Measurements from ENCODE around the gene ALOX5.

The ALOX5 gene

DNA sequence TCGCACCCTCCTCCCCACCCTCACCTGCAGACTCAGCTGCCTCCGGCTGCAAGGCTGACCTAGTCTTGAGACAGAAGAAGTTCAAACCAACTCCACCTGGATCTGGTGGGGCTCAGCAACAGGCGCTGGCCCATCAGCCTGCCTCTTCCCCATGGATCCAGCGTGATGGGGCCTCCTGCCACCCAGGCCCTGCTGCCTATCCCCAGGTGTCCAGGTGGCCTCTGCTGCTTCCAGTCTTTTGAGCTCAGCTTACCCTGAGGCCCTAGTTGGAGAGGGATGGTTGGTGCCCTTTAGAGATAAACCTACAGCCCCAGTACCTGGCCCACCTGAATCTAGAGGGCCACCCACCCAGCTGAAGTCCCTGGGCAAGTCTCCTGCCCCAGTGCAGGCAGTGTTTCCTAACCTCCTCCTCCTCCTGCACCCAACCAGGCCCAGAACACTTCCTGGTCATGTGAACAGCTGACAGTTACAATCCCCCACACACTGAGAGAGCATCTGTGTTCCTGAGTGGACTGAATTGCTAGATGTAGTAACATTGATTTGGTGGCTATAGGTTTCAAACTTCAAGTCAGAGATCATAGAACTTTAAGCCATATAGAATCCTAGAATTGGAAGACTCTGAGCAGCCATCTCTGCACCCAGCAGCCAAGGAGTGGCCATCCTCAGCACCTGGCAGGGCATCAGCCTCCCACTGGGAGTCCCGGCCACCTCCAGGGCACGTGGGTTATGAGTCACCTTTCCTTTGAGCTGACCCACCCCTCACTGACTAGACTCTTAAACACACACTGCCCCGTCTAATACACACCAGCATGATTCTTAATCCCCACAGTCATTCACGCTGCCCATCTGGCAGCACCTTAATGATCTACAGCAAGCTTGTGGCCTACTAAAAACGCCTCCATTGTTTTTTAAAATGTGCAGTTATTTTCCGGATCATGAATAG is 51.9 kb downstream of the ALOX5 start:
- peak in 1 of 5 donors; percentile 20 for DNase-seq

DNA sequence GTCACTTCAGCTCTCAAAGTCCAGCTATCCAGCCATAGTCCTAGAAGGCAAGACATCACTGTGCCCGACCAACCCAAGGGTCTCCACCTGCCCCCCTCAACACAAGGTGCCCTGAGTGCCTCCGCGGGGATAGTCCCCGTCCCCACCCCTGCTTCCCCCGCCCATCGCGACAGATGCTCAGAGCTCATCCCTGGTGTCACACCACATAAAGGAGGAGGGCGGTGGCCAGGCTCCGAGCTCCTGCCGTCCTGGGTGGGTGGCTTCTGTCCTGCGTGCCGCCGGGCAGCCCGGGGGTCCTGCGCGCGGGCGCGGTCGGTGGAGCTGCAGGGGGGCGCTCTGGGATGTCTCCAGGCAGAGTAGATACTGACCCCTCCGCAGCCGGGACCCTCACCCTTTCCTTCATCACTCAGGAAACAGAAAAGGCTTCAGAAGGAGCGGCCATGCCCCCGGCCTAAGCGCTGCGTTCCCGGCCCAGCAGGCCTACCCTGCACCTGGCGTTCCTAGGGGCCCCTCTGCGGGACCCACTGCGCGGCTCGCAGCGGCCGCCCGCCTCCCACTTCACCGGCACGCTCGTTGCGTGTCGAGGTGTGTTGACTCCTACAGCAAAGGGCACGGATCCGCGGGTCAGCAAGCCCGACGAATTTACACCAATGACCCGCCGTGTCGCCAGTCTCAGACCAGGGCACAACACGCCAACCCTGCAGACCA is 53.4 kb downstream of the ALOX5 start:
- DNase-seq: no peak

DNA sequence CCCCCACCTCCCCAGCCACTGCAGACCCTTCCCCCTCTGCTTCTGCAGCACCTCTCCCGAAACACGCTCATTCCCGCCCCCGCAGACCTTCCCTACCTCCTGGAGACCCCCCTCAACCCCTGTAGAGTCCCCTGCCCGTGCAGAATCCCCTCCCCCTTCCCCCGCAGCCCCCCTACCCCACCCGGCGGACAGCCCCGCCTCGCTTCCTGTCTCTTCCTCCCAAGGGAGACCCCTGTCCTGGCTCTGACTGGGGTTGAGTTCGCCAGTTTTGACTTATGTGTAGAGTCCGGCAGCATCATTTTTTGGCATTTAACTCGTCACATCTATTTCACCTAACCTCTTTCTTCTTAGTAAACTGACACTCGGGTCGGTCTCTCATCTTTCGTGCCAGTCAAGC is 54.0 kb downstream of the ALOX5 start:
- DNase-seq: no peak

DNA sequence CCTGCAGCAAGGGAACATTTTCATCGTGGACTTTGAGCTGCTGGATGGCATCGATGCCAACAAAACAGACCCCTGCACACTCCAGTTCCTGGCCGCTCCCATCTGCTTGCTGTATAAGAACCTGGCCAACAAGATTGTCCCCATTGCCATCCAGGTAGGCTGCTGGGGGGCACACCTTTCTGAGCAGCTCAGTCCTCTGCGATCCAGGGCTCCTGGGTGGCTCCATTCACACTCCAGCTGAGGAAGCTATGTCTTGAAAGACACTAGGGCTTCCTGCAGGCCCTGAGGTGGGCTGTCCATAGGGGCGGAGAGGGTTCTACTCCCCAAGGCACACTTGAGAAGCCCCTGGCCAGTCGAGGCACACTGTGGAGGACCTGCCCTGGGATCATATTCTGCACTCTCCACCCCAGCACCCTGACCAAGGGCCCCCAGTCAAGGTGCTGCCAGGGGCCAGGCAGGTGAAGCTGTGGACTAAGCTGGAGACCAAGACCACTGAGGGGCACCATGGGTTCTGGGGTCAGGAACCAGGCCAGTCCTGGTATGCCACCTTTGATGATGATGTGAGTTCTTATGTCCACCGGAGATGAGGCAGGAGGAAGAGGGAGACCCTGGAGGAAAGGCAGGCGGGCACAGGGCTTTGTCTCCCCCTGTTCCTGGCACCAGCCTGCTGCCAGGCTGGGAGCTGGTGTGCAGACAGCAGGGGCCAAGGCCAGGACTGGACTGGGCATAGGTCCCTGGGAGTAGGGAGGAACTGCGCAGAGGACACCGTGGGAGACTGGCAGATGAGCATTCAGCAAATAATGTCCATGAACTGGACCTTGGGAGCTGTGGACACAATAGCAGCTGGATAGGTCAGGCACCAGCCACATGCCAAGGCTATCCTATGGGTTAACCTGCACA is 54.8 kb downstream of the ALOX5 start:
- no peak for DNase-seq

DNA sequence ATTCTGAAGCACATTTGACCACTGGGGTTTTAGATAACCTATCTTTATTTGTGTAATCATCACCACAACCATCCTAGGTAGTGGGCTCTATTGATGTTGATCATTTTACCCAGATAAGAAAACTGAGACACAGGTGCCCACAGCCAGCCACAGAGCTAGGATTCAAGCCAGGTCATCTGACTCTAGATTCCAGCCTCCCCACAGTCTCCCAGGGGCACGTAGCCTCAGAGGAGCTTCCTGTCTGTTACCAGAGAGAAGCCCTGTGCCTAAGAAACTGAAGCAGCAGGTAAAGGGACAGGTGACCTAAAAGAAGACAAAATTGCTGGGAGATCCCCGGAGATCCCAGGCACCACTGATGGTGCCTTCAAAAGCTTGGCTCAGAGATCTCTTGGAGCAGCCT is 55.8 kb downstream of the ALOX5 start:
- no peak for DNase-seq

DNA sequence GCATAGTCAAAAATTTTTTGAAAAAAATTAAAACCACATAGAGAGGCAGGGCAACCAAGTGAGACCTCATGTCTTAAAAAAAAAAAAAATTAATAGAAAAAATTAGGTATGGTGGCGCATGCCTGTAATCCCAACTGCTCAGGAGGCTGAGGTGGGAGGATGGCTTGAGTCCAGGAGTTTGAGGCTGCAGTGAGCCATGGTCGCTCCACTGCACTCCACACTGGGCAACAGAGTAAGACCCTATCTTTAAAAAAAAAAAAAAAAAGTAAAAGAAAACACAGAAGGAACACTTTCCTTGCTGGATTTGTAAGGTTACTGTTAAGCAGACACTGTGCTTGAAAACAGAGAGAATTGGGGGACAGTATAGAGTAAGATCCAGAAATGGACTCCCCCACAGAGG is 58.1 kb downstream of the ALOX5 start:
- DNase-seq: no peak

DNA sequence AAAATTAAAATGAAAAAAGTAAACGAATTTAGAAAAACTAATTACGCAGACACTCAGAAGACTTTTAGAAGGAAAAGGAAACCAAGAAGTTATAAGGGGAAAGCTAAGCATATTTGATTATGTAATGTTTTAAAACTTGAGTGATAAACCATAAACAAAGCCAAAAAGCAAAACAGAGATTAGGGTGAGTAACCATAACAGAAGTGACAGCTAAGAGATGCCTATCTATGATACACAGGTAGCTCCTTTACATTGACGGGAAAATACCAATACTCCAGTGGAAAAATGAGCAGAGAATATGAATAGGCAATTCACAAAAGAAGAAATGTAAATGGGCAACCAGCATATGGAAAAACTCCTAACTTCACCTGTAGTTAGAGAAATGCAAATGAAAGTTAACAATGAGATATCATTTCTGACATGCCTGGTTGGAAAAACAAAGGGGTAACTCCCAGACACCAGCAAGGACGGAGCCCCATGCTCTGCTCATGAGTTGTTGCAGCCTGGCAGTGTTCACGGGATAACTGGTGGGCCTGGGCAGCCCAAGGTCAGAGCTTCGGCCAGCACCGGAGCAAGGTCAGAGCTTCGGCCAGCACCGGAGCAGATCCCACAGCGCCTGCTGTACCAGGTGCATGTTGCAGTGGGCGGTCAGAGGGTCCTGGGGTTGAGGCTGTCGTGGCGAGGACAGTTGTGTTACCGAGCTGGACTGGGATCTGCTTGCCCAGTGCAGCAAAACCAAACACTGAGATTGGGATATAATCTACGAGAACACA is 58.9 kb downstream of the ALOX5 start:
- DNase-seq: no peak

DNA sequence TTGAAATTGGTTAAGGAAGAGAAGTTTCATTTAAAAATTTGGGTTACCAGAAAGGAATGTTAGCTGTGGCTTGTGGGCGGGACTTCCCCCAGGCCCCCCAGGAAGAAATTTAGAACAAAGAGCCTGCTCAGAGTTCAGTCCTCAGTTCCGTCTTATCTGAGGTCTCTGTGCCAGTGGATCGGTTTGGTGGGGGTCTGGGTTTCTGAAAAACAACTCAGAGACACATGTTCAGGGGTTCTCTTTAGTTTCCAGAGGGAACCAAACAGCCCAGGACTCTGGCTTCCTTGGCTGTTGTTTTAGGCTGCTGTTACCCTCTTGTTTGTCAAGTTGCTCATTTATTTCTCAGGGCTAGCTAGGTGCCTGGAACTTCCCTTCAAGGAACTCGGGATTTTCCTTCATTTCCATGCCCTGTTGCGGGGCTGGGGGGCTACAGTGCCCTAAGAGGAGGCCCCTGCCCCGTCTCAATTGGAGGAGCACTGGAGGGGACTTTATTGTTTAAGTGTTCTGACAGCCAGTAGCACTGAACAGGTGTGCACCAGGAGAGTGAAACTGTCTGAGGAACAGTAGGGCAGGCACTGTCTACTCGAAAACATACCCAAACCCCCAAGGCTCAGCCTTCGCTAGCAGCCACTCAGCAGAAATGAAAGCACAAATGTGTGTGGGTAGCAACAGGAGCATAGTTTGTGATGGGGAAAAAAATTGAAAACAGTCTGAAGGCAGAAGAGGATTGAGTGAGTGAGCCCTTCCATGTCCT is 59.9 kb downstream of the ALOX5 start:
- no peak for DNase-seq

DNA sequence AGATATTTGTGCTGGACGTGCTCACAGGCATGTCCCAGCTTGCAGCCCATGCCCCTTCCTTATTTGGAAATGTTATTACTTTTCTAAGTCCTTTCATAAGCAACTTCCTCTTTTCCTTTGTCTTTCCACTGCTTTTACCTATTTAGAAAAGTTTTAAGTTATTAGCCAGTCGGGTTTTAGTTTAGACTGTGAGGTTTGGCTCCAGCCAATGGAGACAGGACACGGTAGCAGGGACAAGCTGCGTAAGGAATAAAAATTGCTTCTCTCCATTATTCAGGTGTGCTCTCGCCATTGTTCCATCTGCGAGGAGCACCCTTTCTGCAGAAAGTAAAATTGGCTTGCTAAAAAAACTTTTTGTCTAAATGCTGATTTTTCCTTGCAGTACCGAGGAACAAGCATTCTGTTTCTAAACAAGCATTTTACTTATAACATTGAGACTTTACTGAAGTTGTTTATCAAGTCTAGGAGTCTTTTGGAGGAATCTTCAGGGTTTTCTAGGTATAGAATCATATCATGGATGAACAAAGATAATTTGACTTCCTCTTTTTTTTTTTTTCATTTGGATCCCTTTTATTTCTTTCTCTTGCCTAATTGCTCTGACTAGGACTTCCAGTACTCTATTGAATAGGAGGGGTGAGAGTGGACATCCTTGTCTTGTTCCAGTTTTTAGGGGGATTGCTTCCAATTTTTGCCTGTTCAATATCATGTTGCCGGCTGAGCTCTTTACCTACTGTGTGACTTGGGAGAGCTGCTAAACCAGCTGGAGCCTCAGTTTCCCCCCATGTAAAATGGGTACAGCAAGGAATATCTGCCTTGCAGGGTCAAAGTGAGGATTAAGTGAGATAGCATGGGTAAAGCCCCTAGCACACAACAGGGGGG is 63.8 kb downstream of the ALOX5 start:
- DNase-seq: no peak

DNA sequence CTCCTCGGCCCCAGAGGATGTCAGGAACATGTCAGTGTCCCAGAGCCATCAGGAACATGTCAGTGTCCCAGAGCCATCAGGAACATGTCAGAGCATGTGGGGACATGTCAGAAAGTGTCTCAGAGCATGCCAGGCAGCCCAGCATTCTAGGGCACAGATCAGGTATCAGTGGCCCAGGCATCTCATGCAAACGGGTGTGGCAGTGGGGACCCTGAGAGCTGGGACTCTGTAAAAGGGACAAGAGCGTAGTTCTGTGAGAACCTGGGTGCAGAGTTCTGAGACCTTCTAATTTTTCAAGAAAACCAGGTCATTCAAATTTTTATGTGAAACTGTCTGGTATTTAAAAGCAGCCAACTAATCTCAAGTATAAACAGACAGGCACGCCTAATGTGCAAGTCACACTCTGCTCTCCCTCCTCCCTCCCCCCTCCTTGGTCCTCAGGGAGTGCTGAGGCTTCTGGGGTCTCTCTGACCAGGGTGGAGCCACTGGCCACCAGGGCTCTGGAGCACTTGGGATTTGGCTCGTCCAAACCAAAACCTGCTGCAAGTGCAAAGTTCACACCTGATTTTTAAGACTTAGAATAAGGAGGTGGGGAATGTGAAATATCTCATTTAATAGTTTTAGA is 64.6 kb downstream of the ALOX5 start:
- no peak for DNase-seq

DNA sequence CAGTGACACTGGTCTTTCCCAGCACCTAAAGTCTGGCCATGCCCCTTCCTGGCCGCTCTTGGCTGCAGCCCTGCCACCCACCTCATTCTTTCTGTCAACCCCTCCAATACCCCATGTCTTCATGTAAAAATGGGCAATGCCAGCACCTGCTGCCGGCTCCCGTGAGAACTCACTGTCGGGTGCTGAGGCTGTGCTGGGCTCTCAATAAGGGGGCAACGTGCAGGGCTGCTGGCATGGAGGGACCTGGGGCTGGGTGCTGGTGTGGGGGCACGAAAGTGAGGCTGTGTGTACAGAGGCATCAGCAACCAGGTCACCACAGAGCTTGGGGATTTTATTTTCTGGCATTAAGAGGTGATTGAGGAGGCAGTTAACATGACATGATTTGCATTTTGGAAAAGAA is 65.3 kb downstream of the ALOX5 start:
- no peak for DNase-seq

DNA sequence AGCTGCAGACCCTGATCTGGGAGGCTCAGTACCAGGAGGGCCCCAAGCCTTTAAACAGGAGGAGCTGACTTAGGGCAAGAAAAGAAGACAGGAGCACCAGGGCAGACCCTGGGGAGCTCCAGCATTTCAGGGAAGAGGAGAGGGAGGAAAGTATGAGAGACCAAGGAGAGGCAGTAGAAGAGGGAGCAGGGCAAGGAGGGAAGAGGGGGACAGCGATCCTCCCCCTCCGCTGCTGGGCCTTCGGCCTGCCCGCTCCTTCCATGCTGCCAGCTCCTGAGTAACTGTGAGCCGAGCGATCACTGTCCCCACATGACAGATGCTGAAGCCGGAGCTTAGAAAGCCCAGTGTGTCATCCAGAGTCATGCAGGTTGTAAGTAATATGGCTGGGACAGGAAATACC is 65.9 kb downstream of the ALOX5 start:
- no peak for DNase-seq

DNA sequence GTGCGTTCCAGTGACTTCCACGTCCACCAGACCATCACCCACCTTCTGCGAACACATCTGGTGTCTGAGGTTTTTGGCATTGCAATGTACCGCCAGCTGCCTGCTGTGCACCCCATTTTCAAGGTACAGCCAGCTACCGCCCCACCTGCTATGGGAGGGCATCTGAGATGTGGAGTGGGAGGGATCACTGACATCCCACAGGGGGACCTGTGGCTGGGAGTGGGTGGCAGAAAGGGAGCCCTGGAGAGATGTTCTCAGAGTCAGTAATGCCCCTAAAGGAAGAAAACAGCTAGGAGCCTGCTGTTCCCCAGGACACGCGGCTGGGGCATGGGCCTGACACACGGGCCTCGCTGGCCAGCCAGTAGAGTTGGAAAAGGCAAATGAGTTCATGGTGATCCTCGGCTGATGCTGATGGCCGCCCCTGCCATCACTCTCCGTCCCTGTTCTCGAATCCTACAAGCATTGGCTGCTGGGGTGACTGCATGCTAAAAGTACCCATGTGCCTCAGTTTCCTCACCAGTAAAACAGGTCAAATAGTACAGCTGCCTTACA is 66.6 kb downstream of the ALOX5 start:
- DNase-seq: no peak

DNA sequence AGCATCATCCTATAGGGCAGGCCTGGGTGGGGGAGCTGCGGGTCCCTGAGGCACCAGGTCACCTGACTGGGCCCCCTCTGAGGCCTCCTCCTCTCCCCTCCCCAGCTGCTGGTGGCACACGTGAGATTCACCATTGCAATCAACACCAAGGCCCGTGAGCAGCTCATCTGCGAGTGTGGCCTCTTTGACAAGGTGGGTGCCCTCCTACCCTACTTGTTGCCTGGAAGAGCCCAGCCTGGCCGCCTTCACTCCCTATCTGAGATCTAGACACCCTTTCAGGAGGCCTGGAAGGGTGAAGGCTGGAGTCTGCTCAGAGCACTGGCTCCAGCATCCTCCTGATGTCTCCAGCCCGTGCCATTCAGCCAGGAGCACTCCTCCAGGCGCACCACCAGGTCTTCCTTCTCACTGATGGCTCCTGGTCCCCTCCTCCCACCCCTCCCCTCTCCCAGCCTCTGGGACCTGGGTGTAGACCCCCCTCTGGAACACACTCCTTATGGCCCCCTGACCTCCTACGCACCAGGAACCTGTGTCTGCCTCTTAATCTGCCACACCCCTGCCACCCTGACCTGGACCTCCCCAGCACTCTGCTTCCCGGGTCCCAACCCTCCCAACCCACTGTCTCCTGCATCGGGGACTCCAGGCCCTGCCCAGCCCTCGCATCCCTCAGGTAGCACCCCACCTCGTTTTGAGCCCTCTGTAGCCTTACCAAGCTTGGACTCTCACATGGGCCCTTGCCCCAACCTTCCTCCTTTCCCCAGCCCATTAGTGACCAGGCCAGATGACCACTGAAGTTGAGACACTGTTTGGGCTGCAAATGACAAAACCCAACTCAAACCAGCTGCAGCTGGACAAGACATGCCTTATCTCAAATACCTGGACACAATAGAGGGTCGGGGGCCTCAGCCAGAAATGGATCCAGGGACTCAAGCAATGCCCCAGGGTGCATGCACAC is 67.5 kb downstream of the ALOX5 start:
- DNase-seq: no peak

DNA sequence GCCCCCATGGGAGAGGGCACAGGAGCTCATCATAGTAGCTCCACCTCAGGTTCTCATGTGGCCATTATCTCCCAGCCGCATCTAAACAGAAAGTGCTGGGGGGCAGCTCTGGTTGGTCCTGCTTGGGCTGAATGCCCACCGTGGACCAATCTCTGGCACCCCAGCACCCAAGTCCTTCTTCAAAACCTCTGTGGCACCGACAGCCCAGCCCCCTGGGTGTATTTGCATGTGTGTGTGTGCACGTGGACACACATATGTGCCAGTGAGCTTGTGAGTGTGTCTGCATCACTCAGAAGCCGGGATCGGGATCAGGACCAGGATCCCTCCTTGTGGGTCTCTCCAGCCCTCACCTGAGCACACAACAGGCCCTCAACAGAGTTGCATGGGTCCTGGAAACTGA is 68.2 kb downstream of the ALOX5 start:
- no peak for DNase-seq

DNA sequence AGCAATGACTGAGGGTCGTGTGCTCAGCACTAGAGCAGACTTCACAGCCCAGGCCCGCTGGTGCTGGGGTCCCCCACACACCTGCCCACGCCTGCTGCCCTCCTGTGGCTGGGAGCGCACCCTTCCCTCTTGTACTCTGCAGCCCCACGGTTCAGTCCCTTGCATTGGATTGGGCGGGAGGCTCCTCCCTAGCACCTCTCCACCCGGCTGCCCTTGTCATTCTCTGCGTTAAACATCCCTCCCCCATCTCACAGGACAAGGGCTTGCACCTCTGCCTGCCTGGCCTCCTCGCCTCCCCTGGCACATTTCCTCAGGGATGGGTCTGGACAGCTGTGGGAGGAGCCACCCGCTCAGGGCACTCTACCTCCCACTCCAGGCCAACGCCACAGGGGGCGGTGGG is 68.6 kb downstream of the ALOX5 start:
- DNase-seq: no peak

DNA sequence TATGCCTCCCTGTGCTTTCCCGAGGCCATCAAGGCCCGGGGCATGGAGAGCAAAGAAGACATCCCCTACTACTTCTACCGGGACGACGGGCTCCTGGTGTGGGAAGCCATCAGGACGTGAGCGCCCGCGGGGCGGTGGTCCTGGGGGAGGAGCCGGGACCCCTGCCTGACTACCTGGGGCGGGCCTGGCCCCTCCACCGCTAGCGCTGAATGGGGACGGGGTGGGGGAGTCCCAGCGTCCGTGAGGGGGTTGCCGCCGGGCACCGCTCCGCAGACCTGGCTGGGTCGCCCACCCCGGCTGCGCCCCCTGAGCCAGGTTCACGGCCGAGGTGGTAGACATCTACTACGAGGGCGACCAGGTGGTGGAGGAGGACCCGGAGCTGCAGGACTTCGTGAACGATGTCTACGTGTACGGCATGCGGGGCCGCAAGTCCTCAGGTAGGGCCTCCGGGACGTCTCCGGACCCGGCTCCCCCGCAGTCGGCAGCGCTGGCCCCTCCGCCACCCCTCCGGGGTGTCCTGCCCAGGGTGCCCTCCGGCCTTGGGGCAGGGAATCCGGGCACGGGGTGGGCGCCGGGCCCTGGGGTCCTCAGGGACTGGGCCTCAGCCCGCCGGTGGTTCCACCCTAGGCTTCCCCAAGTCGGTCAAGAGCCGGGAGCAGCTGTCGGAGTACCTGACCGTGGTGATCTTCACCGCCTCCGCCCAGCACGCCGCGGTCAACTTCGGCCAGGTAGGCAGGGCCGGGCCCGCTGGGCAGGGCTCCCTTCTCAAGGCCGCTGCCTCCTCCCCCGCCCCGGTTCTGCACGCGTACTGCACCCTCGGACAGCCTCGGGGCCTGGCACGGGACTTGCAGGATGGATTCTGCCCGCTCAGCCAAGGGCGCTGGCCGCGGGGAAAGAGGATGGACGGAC is 69.3 kb downstream of the ALOX5 start:
- DNase-seq: no peak
